ENCODE results near the gene CNN2. TPM values are rescaled to one million over a fixed set of nuclear protein-coding genes. Genes with fewer than 3 reads are reported as not detected.

The CNN2 gene
- total RNA-seq, 6 experiments from 2014 or later, result 483 to 579 (median 507) TPM

DNA sequence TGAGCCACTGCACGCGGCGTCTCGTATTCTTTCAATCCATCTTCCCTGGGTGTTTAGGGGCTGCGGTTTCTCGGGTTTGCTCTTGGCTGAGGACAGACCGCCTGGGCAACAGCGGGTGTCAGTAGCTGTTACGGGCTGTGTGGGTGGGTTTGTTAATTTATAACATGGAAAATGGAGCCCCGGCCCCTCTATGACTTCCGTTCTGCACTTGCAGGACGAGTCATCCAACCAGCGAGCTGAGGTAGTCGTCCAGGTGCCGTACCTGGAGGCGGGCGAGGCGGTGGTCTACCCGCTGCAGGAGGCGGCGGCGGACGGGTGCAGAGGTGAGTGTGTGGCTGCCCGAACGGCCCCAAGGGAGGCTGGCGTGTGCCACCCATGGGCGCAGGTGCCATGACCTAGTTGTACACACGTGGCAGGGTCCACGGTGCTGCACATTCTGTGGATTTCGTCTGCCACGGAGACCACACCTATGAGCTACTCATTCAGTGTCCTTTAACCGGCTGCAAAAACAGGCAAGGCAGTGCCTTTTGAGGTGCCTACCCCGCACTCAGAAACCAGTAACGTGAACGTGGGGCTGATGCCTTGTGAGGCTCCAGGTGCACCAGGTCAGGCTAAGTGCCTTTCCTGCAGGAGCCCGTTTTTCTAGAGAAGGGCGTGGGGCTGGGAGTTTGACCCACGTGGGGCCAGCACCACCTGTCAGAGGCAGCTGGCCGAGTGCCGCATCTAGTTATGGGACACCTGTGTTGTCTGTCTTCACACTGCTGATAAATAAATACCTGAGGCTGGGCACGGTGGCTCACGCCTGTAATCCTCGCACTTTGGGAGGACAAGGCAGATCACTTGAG, 57.8 kb downstream of the CNN2 start:
- DNase-seq, result no peak
- H3K36me3 Mint-ChIP-seq (ENCODE audit: low read depth), result no peaks in the 10 kb centered on the region
- no peak overlapping the region for H3K27ac Mint-ChIP-seq
- no peaks in the 10 kb centered on the region for H3K4me1 Mint-ChIP-seq (ENCODE audit: low read depth)
- H3K27me3 Mint-ChIP-seq (ENCODE audit: insufficient read depth), result no peaks in the 10 kb centered on the region; the same call in 1 of the 2 replicates
- H3K9me3 Mint-ChIP-seq, result no peaks in the 10 kb centered on the region
- TF ChIP-seq, protein P1, sequence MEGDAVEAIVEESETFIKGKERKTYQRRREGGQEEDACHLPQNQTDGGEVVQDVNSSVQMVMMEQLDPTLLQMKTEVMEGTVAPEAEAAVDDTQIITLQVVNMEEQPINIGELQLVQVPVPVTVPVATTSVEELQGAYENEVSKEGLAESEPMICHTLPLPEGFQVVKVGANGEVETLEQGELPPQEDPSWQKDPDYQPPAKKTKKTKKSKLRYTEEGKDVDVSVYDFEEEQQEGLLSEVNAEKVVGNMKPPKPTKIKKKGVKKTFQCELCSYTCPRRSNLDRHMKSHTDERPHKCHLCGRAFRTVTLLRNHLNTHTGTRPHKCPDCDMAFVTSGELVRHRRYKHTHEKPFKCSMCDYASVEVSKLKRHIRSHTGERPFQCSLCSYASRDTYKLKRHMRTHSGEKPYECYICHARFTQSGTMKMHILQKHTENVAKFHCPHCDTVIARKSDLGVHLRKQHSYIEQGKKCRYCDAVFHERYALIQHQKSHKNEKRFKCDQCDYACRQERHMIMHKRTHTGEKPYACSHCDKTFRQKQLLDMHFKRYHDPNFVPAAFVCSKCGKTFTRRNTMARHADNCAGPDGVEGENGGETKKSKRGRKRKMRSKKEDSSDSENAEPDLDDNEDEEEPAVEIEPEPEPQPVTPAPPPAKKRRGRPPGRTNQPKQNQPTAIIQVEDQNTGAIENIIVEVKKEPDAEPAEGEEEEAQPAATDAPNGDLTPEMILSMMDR (IDR thresholded peaks at IDR 0.05), result no peak
- H3K4me3 Mint-ChIP-seq, result no peak overlapping the region

GRCh38 chr19:1085053-1085658, 58.7 kb downstream of the CNN2 start:
- Mint-ChIP-seq H3K9me3 (no peaks in the 10 kb centered on the region), H3K36me3 (ENCODE audit: low read depth) (no peaks in the 10 kb centered on the region), H3K27ac (no peak overlapping the region; the same call in 1 of the 2 replicates), H3K4me3 (no peak overlapping the region), H3K27me3 (ENCODE audit: insufficient read depth) (no peaks in the 10 kb centered on the region; the same call in 1 of the 2 replicates), H3K4me1 (ENCODE audit: low read depth) (no peaks in the 10 kb centered on the region)
- TF ChIP-seq, protein P1 (IDR thresholded peaks at IDR 0.05), result no peak
- DNase-seq, result no peak

DNA sequence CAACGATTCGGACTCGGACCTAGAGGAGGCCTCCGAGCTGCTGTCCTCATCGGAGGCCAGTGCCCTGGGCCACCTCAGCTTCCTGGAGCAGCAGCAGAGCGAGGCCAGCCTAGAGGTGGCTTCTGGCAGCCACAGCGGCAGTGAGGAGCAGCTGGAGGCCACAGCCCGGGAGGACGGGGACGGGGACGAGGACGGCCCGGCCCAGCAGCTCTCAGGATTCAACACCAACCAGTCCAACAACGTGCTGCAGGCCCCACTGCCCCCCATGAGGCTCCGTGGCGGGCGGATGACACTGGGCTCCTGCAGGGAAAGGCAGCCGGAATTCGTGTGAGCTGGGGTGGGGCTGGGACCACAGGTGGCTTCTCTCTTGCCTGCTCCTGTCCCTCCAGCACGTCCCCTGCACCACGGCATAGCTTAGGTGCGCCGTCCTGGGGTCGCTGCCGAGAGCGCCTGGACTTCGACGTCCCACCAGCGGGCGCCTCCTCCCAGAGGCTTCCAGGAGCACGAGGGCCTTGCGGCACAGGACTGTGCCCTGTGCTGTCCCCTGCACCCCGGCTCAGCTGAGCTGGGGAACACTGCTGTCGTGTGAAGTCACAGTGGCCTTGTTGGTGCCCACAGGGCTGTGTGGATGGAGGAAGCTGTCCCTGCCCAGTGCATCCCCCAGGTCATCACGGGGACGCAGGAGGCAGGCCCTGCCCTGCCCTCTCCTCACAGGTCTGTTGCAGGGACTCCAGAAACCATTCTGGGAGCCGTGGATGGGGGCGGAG, 59.5 kb downstream of the CNN2 start:
- Mint-ChIP-seq H3K27ac (no peak overlapping the region), H3K27me3 (ENCODE audit: insufficient read depth) (no peaks in the 10 kb centered on the region; the same call in 1 of the 2 replicates), H3K4me1 (ENCODE audit: low read depth) (no peaks in the 10 kb centered on the region), H3K36me3 (ENCODE audit: low read depth) (no peaks in the 10 kb centered on the region), H3K9me3 (no peaks in the 10 kb centered on the region), H3K4me3 (no peak overlapping the region)
- TF ChIP-seq, protein P1 (IDR thresholded peaks at IDR 0.05), result no peak
- DNase-seq, result no peak

- no peak for DNase-seq
- no peaks in the 10 kb centered on the region for H3K9me3 Mint-ChIP-seq
- no peaks in the 10 kb centered on the region for H3K4me1 Mint-ChIP-seq (ENCODE audit: low read depth)
- H3K4me3 Mint-ChIP-seq, result no peak overlapping the region
- H3K36me3 Mint-ChIP-seq (ENCODE audit: low read depth), result no peaks in the 10 kb centered on the region
- TF ChIP-seq, protein P1 (IDR thresholded peaks at IDR 0.05), result no peak
- H3K27ac Mint-ChIP-seq, result no peak overlapping the region
- no peaks in the 10 kb centered on the region; the same call in 1 of the 2 replicates for H3K27me3 Mint-ChIP-seq (ENCODE audit: insufficient read depth)
Measured at GRCh38 chr19:1086613-1087012, 60.2 kb downstream of the CNN2 start.

DNA sequence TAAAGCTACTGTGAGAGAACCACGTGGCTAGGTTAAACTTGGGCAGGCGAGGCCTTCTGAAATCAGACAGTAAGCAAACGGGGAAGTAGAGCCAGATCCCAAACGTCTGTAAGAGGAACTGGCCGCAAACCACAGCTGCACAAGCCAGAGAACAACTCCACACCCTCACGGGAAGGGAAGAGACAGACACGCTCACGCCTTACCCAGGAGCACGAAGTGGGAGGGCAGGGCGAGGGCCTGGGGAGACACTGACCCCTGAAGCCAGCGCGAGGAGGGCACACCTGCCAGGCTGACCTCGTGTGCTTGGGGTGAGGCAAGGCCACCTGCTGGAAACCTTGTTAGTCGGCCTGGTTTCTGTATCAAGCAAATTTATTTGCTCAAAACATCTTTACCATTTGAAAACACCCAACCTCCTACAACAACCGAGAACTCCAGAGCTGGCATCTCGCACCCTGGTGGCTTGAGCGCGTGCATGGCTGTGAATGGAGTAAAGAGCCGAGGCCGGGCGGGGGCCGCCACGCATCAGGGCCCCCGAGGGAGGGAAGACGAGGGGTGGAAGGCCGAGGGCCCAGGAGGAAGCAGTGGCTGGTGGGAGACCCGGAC, 61.5 kb downstream of the CNN2 start:
- no peak overlapping the region for H3K4me3 Mint-ChIP-seq
- no peaks in the 10 kb centered on the region; the same call in 1 of the 2 replicates for H3K27me3 Mint-ChIP-seq (ENCODE audit: insufficient read depth)
- no peaks in the 10 kb centered on the region for H3K4me1 Mint-ChIP-seq (ENCODE audit: low read depth)
- no peaks in the 10 kb centered on the region for H3K9me3 Mint-ChIP-seq
- no peak overlapping the region for H3K27ac Mint-ChIP-seq
- TF ChIP-seq, protein P1 (IDR thresholded peaks at IDR 0.05), result no peak
- DNase-seq, result no peak
- no peaks in the 10 kb centered on the region for H3K36me3 Mint-ChIP-seq (ENCODE audit: low read depth)
